GM21737 (cell line): ENCODE results near the gene OR2V1.

ENCODE experiments used
- ATAC-seq: cut with Tn5 transposase; IDR thresholded peaks from one replicate; pipeline ENCODE4 v1.9.1; 2021; ENCODE audit warnings: mild to moderate bottlenecking, moderate library complexity; ENCODE audit not compliant: unreplicated experiment

The OR2V1 gene

GRCh38 chr5:181081989-181082388 lies 49.0 kb downstream of the OR2V1 start:
- ATAC-seq = no peak

GRCh38 chr5:181076920-181077319 lies 54.0 kb downstream of the OR2V1 start:
- ATAC-seq = no peak
